GM19372 (cell line): ENCODE results near the gene RRP15.

ENCODE experiments used
- ATAC-seq: cut with Tn5 transposase; IDR thresholded peaks from one replicate; pipeline ENCODE4 v1.9.1; 2021; ENCODE audit warnings: mild to moderate bottlenecking, low read depth, moderate library complexity; ENCODE audit not compliant: unreplicated experiment

RRP15 gene

GRCh38 chr1:218357211-218357892 lies 72.3 kb downstream of the RRP15 start:
- ATAC-seq = no peak

GRCh38 chr1:218357893-218358232 lies 72.8 kb downstream of the RRP15 start:
- no peak for ATAC-seq

GRCh38 chr1:218361298-218362065 lies 76.4 kb downstream of the RRP15 start:
- ATAC-seq = no peak

GRCh38 chr1:218362418-218363076 lies 77.5 kb downstream of the RRP15 start:
- no peak for ATAC-seq

- ATAC-seq = no peak
These were observed 78.0 kb downstream of the RRP15 start for GRCh38 chr1:218363141-218363540.

GRCh38 chr1:218364028-218364710 lies 79.1 kb downstream of the RRP15 start:
- ATAC-seq = no peak

GRCh38 chr1:218365226-218365999 lies 80.3 kb downstream of the RRP15 start:
- ATAC-seq = no peak

- no peak for ATAC-seq
These were observed 81.4 kb downstream of the RRP15 start for GRCh38 chr1:218366322-218367052.

- no peak for ATAC-seq
These were observed 82.0 kb downstream of the RRP15 start for GRCh38 chr1:218367118-218367517.

GRCh38 chr1:218368686-218369085 lies 83.6 kb downstream of the RRP15 start:
- ATAC-seq = no peak

- ATAC-seq = no peak
These were observed 84.8 kb downstream of the RRP15 start for GRCh38 chr1:218369688-218370511.

- ATAC-seq = no peak
These were observed 87.0 kb downstream of the RRP15 start for GRCh38 chr1:218371927-218372672.

- no peak for ATAC-seq
These were observed 89.6 kb downstream of the RRP15 start for GRCh38 chr1:218374401-218375353.

- ATAC-seq = peak; percentile 2
These were observed 91.6 kb downstream of the RRP15 start for GRCh38 chr1:218376722-218377121.

GRCh38 chr1:218377143-218377660 lies 92.1 kb downstream of the RRP15 start:
- ATAC-seq = peak; percentile 72

- no peak for ATAC-seq
These were observed 95.3 kb downstream of the RRP15 start for GRCh38 chr1:218380125-218380977.
